Naive B cell (primary cell): ENCODE results near the gene APLNR. TPM values are rescaled to one million over a fixed set of nuclear protein-coding genes. Genes with fewer than 3 reads are reported as not detected.

ENCODE experiments used
- ATAC-seq, 2 donors: fragments of 150-1000 bp; cut with Tn5 transposase; 2 replicates each; pipeline ENCODE4 v1.10.0; 2021; ENCODE audit warnings: low read depth in 2 of 2, mild to moderate bottlenecking in 2 of 2, moderate library complexity in 2 of 2
- DNase-seq: peaks from one replicate; pipeline ENCODE4 v3.0.0; 2022
- H3K27ac Mint-ChIP-seq, 6 donors: one replicate each; pipeline ENCODE4 v1.8.0; 2020 to 2022; ENCODE audit warnings: mild to moderate bottlenecking in 6 of 6, mixed read lengths in 6 of 6, moderate library complexity in 5 of 6, inconsistent platforms in 2 of 6
- H3K27me3 Mint-ChIP-seq, 3 donors: one replicate each; pipeline ENCODE4 v1.8.0; 2021 to 2022; ENCODE audit warnings: mixed read lengths in 3 of 3, mild to moderate bottlenecking in 1 of 3
- H3K36me3 Mint-ChIP-seq, 2 donors: one replicate each; pipeline ENCODE4 v1.8.0; 2020 to 2022; ENCODE audit warnings: mixed read lengths in 2 of 2, inconsistent platforms in 1 of 2, mild to moderate bottlenecking in 1 of 2
- H3K4me1 Mint-ChIP-seq, 3 donors: one replicate each; pipeline ENCODE4 v1.8.0; 2020 to 2022; ENCODE audit warnings: mixed read lengths in 3 of 3, inconsistent platforms in 1 of 3, mild to moderate bottlenecking in 1 of 3, moderate library complexity in 1 of 3
- H3K4me3 Mint-ChIP-seq, 8 donors: one replicate each; pipeline ENCODE4 v1.8.0; 2020 to 2022; ENCODE audit warnings: mild to moderate bottlenecking in 8 of 8, mixed read lengths in 8 of 8, moderate library complexity in 8 of 8, inconsistent platforms in 2 of 8
- H3K9me3 Mint-ChIP-seq, 7 donors: one replicate each; pipeline ENCODE4 v1.8.0; 2020 to 2022; ENCODE audit warnings: mixed read lengths in 7 of 7, mild to moderate bottlenecking in 5 of 7, inconsistent platforms in 2 of 7, moderate library complexity in 1 of 7
- polyA plus RNA-seq, 6 donors: library from polyadenylated mRNA; unstranded; fragments of 300-500 nt; fragmentation: Illumina TruSeq; gene quantifications; one replicate each; pipeline ENCODE4 v1.2.3, GENCODE V29; 2021; ENCODE audit warnings: low read depth in 6 of 6

The APLNR gene
- polyA plus RNA-seq, 6 donors from 2014 or later: not detected

DNA sequence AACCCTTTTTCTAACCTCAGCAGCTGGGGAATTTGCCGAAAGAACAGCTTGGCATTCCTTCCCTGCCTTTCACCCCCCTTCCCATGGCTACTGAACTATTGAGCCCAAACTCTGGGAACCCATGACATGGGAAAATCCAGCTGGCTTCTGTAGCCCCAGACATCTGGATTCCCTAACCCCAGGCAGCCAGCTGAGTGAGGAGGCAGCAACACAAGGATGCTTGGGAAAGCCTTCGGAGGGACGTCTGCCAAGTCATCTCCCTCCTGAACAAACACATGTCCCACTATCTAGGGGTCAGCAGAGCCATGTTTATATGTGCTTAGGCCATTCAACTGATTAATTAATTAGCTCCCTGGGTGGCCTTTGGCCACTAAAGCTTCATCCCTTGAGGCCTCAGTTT, 33.7 kb downstream of the APLNR start:
- no peak overlapping the region for H3K4me3 Mint-ChIP-seq
- H3K4me1 Mint-ChIP-seq: no peaks in the 10 kb centered on the region
- H3K27ac Mint-ChIP-seq: no peak overlapping the region
- peaks cover 19 to 40% (median 32%) of the 10 kb centered on the region in 3 donors for H3K27me3 Mint-ChIP-seq
- ATAC-seq (no peak), DNase-seq (no peak)
- peaks cover 0 to 4% (median 0%) of the 10 kb centered on the region in 7 donors for H3K9me3 Mint-ChIP-seq
- no peaks in the 10 kb centered on the region for H3K36me3 Mint-ChIP-seq

DNA sequence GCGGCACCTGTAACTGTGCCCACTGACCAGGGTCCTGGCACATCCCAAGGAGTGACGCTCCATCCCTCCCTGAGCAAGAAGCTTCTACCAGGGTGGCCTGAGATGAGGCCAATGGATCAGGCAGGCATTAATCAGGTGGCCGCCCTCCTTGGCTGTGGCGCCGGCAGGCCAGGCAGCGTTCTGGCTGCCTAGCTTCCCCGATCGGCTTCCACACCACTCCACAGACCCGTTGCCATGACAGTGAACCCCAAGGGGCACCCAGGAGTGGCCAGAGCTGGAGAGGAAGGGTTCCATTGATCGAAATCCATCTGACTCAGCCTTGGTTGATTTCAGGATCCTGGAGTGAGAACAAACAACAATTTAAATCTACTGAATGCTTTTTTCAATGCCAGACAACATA, 34.8 kb downstream of the APLNR start:
- H3K9me3 Mint-ChIP-seq: peaks cover 0 to 4% (median 0%) of the 10 kb centered on the region in 7 donors
- H3K27ac Mint-ChIP-seq: no peak overlapping the region
- peaks cover 19 to 32% (median 24%) of the 10 kb centered on the region in 3 donors for H3K27me3 Mint-ChIP-seq
- DNase-seq (no peak), ATAC-seq (no peak)
- no peaks in the 10 kb centered on the region for H3K36me3 Mint-ChIP-seq
- H3K4me1 Mint-ChIP-seq: no peaks in the 10 kb centered on the region
- no peak overlapping the region for H3K4me3 Mint-ChIP-seq

DNA sequence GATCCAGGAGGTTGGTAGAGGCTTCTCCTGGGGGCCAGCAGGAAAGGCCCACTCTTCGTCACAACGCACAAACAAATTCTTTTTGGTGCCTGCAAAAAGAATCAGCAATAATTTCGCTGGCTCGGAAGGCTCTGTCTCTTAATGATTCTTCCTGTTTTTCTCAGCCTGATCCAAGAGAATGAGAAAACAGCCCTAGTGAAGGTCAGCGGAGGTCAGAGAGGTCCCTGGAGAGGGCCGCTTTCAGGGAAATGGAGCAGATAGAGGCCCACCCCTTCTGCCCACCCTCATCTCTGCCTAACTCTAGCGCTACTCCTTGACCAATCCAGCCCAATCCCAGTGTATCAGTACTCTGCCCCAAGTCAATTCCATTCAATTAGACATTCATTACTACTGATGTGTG, 36.1 kb downstream of the APLNR start:
- no peak overlapping the region for H3K4me3 Mint-ChIP-seq
- no peaks in the 10 kb centered on the region for H3K36me3 Mint-ChIP-seq
- no peak for ATAC-seq
- H3K27me3 Mint-ChIP-seq: peaks cover 10 to 30% (median 12%) of the 10 kb centered on the region in 3 donors
- DNase-seq: no peak
- H3K4me1 Mint-ChIP-seq: no peaks in the 10 kb centered on the region
- no peak overlapping the region for H3K27ac Mint-ChIP-seq
- peaks cover 0 to 4% (median 0%) of the 10 kb centered on the region in 7 donors for H3K9me3 Mint-ChIP-seq

DNA sequence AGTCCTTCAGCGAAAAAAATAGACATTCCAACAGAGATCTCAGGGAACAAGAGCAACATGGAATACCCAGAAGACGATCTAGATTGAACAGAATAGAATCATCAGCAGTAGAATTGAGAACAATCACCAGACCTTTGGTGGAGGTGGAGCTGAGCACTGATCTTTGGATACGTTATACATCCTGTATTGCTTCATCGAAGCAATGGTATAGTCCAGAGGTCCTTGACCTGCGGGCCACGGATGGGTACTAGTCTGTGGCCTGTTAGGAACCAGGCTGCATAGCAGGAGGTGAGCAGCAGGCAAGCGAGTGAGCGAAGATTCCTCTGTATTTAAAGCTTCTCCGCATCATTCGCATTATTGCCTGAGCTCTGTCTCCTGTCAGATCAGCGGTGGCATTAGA, 37.7 kb downstream of the APLNR start:
- no peak overlapping the region for H3K4me3 Mint-ChIP-seq
- peaks cover 6 to 32% (median 8%) of the 10 kb centered on the region in 3 donors for H3K27me3 Mint-ChIP-seq
- no peaks in the 10 kb centered on the region for H3K36me3 Mint-ChIP-seq

DNA sequence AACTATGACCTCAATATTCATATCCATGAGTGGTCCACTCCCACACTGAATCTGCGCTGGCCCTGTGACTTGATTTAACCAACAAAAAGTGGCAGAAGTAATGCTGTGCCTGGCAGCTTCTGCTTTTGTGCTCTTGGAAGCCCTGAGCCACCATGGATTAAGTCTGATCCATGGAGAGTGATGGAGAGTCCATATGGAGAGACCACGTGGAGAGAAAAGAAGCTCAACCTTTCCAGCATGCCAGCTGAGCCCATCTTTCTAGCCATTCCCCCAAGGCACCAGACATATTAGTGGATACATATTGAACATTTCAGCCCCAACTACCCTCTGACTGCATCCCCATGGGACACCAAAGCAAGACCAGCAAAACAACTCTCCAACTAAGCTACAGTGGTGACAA, 39.3 kb downstream of the APLNR start:
- Mint-ChIP-seq H3K36me3 (no peaks in the 10 kb centered on the region), H3K27ac (no peak overlapping the region), H3K27me3 (peaks cover 11 to 34% (median 19%) of the 10 kb centered on the region in 3 donors), H3K4me1 (no peaks in the 10 kb centered on the region), H3K4me3 (no peak overlapping the region), H3K9me3 (peaks cover 0 to 14% (median 0%) of the 10 kb centered on the region in 7 donors)
- DNase-seq (no peak), ATAC-seq (no peak)

More for the DNA sequence above, 37.7 kb downstream of the APLNR start:
- peaks cover 0 to 4% (median 0%) of the 10 kb centered on the region in 7 donors for H3K9me3 Mint-ChIP-seq
- ATAC-seq (no peak), DNase-seq (no peak)
- no peak overlapping the region for H3K27ac Mint-ChIP-seq
- no peaks in the 10 kb centered on the region for H3K4me1 Mint-ChIP-seq

DNA sequence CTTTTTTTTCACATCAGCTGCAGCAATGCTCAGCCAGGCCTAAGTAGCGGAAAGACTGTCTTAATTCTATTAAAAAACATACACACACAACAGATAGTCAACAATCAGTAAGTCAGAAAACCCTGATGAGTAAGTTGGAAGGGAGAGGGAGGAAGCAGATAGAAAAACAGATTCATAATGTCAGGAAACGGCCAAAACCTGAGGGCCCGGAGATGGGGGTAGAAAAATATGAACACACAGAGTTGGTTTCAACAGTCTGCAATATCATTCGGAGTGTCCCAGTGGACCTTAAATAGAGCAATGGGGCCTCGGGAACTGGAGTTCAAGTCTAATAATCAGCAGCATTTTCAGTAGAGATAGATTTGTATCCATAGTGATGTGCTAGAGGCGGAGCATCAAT, 40.5 kb downstream of the APLNR start:
- Mint-ChIP-seq H3K9me3 (peaks cover 0 to 14% (median 0%) of the 10 kb centered on the region in 7 donors), H3K27me3 (peaks cover 11 to 38% (median 23%) of the 10 kb centered on the region in 3 donors), H3K4me3 (no peak overlapping the region), H3K36me3 (no peaks in the 10 kb centered on the region), H3K27ac (no peak overlapping the region), H3K4me1 (no peaks in the 10 kb centered on the region)
- ATAC-seq (no peak), DNase-seq (no peak)

DNA sequence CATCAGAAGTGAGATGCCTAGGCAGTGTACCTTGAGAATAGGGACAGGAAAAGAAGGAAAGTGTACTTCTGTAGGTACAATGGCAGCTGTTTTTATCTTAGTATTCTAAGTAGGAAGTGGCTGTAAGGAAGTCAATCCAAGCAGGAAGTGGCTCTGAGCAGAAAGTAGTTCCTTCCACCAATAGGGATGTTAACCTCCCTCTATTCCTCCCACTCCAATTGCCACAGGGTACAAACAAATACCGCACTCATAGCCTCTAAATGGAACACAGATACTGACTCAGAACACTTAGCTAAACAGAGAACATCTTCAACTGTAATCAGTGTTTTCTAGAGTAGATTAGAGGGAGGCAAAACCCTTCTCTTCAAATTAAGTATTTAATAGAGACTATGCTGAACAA, 44.7 kb downstream of the APLNR start:
- Mint-ChIP-seq H3K9me3 (peaks cover 0 to 17% (median 0%) of the 10 kb centered on the region in 7 donors), H3K27me3 (peaks cover 19 to 50% (median 29%) of the 10 kb centered on the region in 3 donors), H3K36me3 (no peaks in the 10 kb centered on the region), H3K4me1 (no peaks in the 10 kb centered on the region), H3K27ac (no peak overlapping the region), H3K4me3 (no peak overlapping the region)
- no peak for DNase-seq
- no peak for ATAC-seq

DNA sequence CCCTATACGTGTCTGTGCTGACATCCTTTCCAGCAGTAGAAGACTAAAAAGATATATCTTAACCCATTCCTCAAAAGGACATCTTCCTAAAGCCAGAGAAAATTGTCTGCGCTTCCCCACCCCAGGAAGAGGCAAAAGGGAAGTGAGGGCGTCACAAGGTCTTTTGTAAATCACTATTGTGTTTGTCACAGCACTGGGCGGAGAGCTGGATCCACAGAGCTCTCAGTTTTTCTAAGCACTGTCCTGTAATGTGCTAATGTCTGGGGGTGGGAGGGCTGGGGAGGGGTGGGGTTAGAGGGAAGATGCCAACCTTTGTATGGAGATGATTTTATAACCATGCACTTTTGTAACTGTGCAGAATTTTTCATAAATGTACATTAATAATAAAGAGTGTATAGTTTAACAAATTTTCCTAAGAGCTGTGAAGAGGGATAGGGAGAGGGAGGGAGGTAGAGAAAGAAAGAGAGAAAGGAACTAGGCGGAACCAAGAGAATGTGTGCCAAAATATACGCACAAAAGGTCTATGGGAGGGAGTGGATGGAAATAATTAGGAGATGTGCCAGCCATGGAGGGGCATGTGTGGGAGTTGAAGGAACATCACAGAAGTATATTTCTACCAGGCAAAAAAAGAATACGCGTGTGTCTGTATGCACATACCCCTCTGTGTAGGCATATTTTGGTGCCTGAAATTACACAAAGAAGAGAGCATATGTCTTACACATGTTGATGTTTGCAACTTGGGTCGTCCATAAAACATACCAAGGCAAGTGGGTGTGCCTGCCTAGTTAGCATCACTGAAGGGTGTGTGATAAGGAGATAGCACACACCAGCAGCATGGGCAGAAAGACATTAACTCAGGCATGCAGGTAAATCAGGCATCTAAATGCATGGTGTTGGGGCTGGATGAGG, 45.5 kb downstream of the APLNR start:
- Mint-ChIP-seq H3K9me3 (peaks cover 0 to 18% (median 0%) of the 10 kb centered on the region in 7 donors), H3K27me3 (peaks cover 20 to 50% (median 29%) of the 10 kb centered on the region in 3 donors), H3K4me3 (no peak overlapping the region), H3K36me3 (no peaks in the 10 kb centered on the region), H3K27ac (no peak overlapping the region), H3K4me1 (no peaks in the 10 kb centered on the region)
- ATAC-seq (no peak), DNase-seq (no peak)

DNA sequence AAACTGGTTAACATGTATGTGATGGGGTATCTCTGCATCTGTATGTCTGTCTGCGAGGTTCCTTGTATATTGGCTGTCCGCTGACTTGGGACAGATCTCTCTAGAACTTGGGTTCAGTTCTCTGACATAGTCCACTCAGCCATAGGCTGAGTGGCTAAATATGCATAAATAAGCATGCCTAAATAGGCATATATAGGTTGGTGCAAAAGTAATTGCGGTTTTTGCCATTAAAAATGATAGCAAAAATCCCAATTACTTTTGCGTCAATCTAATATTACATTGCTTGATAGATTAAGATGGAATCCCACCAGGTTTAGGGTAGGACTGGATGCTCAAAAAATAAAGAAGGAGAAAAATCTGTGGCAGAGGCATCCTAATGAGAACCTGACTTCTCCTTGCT, 46.5 kb downstream of the APLNR start:
- H3K9me3 Mint-ChIP-seq: peaks cover 0 to 23% (median 0%) of the 10 kb centered on the region in 7 donors
- peaks cover 22 to 42% (median 29%) of the 10 kb centered on the region in 3 donors for H3K27me3 Mint-ChIP-seq
- no peak overlapping the region for H3K27ac Mint-ChIP-seq
- DNase-seq (no peak), ATAC-seq (no peak)
- no peaks in the 10 kb centered on the region for H3K4me1 Mint-ChIP-seq
- H3K4me3 Mint-ChIP-seq: no peak overlapping the region
- no peaks in the 10 kb centered on the region for H3K36me3 Mint-ChIP-seq

Other genes starting within 250 kb of the APLNR start
- not detected for gene OR5AK2, start 248.3 kb downstream of the APLNR start, polyA plus RNA-seq
- not detected for gene LRRC55, start 55.3 kb downstream of the APLNR start, polyA plus RNA-seq
- 1 to 10 TPM in 5 of 6 donors, not detected in 1; 1.1 to 3.8 (median 2.9) TPM for gene TNKS1BP1, start 87.7 kb upstream of the APLNR start, polyA plus RNA-seq
- 10 to 100 TPM; 22.7 to 39.6 (median 32.8) TPM for gene SSRP1, start 98.6 kb upstream of the APLNR start, polyA plus RNA-seq
- not detected for gene P2RX3, start 101.1 kb upstream of the APLNR start, polyA plus RNA-seq
- not detected for gene PRG3, start 143.9 kb upstream of the APLNR start, polyA plus RNA-seq
- gene PRG2, start 153.4 kb upstream of the APLNR start, polyA plus RNA-seq: not detected
- 10 to 100 TPM; 14.5 to 20.8 (median 17.5) TPM for gene SLC43A3, start 189.9 kb upstream of the APLNR start, polyA plus RNA-seq
- under 1 TPM in 1 of 6 donors, not detected in 5; 0.12 TPM for gene RTN4RL2, start 223.3 kb upstream of the APLNR start, polyA plus RNA-seq